BE2C (cell line): ENCODE data around the gene MRPL48.

Source experiments
- DNase-seq: peaks from one replicate; pipeline ENCODE4 v3.0.0-alpha.2; 2020
- H3K27me3 ChIP-seq: fragments of 250-450 bp; sonication (Bioruptor Pico); 2 replicates; pipeline ENCODE4 v1.5.1; 2020; ENCODE audit warnings: mild to moderate bottlenecking
- H3K36me3 ChIP-seq: fragments of 250-450 bp; sonication (Bioruptor Pico); 2 replicates; pipeline ENCODE4 v1.5.1; 2020; ENCODE audit warnings: mild to moderate bottlenecking
- H3K4me1 ChIP-seq: fragments of 250-450 bp; sonication (Bioruptor Pico); 2 replicates; pipeline ENCODE4 v1.5.1; 2020
- H3K4me3 ChIP-seq: 2 replicates; pipeline ENCODE4 v1.5.1; 2011; ENCODE audit warnings: low read depth, low read length
- H3K9me3 ChIP-seq: fragments of 250-450 bp; sonication (Bioruptor Pico); 2 replicates; pipeline ENCODE4 v1.5.1; 2020
- TF ChIP-seq, protein P1 (sequence below): IDR thresholded peaks from 2 replicates; pipeline ENCODE4 v1.5.1; 2012; ENCODE audit warnings: mild to moderate bottlenecking, low read depth, low read length

Gene MRPL48

DNA sequence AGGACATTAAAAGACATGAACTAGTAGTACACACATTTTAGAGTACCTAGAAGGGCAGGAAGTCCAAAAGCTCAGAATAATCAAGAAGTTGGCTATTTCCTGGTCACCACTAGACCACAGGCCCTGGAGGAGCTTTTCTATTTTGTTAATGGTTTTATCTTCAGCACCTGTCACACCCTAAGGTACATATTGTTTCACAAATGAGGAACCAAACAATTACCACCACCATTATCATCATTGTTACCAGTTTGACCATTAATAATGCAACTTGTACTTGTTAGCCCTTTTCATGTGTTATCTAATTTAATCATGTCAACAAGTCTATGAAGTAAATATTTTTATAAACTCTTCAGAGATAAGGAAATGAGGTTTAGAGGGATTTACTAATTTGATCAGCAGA is 4.9 kb downstream of the MRPL48 start:
- H3K4me3 ChIP-seq = no peak overlapping the region
- DNase-seq = no peak
- H3K36me3 ChIP-seq = peaks cover 22% of the 10 kb centered on the region
- H3K27me3 ChIP-seq = no peaks in the 10 kb centered on the region
- no peaks in the 10 kb centered on the region for H3K9me3 ChIP-seq
- no peaks in the 10 kb centered on the region for H3K4me1 ChIP-seq
- TF ChIP-seq, protein P1, sequence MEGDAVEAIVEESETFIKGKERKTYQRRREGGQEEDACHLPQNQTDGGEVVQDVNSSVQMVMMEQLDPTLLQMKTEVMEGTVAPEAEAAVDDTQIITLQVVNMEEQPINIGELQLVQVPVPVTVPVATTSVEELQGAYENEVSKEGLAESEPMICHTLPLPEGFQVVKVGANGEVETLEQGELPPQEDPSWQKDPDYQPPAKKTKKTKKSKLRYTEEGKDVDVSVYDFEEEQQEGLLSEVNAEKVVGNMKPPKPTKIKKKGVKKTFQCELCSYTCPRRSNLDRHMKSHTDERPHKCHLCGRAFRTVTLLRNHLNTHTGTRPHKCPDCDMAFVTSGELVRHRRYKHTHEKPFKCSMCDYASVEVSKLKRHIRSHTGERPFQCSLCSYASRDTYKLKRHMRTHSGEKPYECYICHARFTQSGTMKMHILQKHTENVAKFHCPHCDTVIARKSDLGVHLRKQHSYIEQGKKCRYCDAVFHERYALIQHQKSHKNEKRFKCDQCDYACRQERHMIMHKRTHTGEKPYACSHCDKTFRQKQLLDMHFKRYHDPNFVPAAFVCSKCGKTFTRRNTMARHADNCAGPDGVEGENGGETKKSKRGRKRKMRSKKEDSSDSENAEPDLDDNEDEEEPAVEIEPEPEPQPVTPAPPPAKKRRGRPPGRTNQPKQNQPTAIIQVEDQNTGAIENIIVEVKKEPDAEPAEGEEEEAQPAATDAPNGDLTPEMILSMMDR = no peak

DNA sequence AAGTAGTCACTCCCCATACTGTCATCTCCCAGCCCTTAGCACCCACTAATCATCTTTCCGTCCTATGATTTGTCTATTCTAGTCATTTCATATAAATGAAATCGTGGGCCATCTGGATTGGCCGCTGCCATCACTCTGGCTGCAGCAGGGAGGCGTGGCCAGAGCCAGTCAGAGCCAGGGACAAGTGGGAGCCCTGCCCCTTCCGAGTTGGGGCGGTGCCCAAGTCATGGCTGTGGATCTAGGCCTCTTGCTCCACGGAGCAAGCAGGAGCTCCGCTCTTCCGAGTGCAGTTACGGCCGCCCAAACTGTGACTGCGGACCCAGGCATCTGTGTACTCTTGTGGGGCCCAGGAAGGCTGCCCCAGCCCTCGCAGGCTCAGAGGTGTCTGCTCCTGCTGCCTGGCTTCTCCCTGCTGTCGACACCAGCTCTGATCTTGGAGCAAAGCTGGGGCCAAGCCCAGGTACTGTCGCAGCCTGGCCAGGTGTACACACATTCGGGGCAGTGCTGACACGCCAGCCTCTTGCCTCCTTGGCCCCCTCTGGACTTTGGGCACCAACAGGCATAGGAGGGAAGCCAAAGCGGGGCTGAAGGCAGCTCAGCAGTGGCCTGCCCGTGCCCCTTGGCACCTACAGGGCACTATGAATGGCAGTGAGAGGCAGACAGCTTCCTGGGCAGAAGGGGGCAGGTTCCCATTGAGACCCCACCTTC is 8.4 kb downstream of the MRPL48 start:
- H3K36me3 ChIP-seq = peaks cover 22% of the 10 kb centered on the region
- TF ChIP-seq, protein P1 = no peak
- peak; percentile 89 for DNase-seq
- no peaks in the 10 kb centered on the region for H3K9me3 ChIP-seq
- H3K4me1 ChIP-seq = no peaks in the 10 kb centered on the region
- H3K27me3 ChIP-seq = no peaks in the 10 kb centered on the region
- H3K4me3 ChIP-seq = no peak overlapping the region

DNA sequence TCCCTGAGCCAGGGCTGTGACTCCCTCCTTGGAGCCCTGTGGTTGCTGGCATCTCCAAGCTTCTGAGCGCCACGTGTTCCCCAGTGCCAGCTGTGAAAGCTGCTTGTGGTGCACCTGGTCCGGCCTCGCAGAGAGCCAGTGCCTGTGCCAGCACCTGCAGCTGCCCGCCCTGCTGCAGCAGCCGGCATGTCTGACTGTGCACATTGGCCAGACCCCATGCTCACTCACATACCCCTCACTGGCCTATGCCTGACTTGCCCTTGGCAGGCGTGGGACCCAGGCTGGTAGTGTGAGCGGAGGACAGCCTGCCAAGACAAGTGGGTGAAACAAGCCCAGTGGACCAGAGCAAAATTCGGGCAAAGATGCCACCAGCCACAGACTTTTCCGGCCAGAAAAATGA is 9.8 kb downstream of the MRPL48 start:
- TF ChIP-seq, protein P1 = no peak
- Histone ChIP-seq H3K9me3 (no peaks in the 10 kb centered on the region), H3K36me3 (peaks cover 19% of the 10 kb centered on the region), H3K27me3 (no peaks in the 10 kb centered on the region), H3K4me3 (no peak overlapping the region), H3K4me1 (no peaks in the 10 kb centered on the region)
- DNase-seq = no peak

DNA sequence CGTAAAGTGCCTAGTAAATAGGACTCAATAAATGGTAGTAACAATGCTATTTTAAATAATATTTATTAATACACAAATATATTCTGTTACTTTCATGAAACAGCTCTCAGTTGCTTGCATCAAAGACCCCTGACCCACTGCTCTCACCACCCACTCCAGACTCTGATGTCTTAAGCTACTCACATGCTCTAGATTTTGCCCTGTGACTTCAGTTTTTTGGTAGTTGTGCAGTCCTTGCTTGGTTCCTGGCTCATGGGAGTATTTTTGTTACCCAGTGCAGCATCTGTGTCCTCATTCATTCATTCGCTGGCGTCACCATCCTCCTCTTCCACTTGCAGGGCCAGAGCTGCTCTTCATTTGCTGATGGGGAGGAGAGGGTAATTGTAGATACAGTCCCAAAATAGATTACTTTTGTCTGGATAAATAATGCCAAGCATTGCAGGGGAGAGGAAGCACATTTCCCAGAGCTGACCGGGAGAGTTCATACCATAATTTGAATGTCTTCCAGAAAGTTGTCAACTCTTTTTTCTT is 12.7 kb downstream of the MRPL48 start:
- no peaks in the 10 kb centered on the region for H3K27me3 ChIP-seq
- H3K36me3 ChIP-seq = peaks cover 25% of the 10 kb centered on the region
- H3K9me3 ChIP-seq = no peaks in the 10 kb centered on the region
- no peaks in the 10 kb centered on the region for H3K4me1 ChIP-seq
- TF ChIP-seq, protein P1 = no peak
- H3K4me3 ChIP-seq = no peak overlapping the region
- no peak for DNase-seq

DNA sequence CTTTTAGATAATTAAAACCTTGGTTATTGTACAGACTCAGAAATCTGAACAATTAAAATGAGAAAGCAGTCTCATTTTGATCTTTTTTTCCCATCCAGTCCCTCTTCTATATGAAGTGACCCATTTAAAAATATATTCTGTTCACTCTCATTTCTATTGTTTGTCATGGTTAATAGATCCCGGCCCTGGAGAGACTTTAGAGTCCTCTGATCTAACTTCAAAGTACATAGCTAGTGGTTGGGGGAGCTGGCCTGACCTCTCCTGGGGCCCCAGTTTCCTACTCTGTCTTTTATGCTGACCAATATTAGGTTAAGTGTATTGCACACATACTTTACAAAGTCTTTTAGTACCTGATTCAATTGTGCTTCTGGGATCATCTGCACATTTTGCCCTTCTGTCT is 13.5 kb downstream of the MRPL48 start:
- H3K4me1 ChIP-seq = no peaks in the 10 kb centered on the region
- DNase-seq = no peak
- peaks cover 32% of the 10 kb centered on the region for H3K36me3 ChIP-seq
- TF ChIP-seq, protein P1 = no peak
- H3K4me3 ChIP-seq = no peak overlapping the region
- no peaks in the 10 kb centered on the region for H3K9me3 ChIP-seq
- H3K27me3 ChIP-seq = no peaks in the 10 kb centered on the region

DNA sequence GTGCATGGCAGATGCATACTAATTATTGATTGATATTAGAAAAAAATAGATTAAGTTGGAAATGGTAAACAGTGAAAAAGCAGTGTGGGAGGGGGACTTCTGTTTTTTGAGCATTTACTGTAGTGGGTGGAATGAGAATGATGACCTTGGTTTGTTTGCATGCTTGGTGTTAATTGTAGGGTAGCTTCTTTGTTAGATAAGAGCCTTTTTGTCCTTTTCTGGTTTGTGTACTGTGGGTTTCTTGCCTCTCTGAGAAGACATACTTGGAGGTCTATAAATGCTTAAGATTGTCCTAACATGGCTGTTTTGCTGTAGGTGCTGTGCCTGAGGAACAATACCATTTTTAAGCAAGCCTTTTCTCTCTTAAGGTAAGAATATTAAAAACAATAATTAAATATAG is 17.0 kb downstream of the MRPL48 start:
- TF ChIP-seq, protein P1 = no peak
- Histone ChIP-seq H3K4me3 (no peak overlapping the region), H3K9me3 (no peaks in the 10 kb centered on the region)

More for the DNA sequence above, 17.0 kb downstream of the MRPL48 start:
- no peak for DNase-seq
- Histone ChIP-seq H3K4me1 (no peaks in the 10 kb centered on the region), H3K36me3 (peaks cover 34% of the 10 kb centered on the region), H3K27me3 (no peaks in the 10 kb centered on the region)
